ENCODE data around the gene DOCK2. TPM values are rescaled to one million over a fixed set of nuclear protein-coding genes. Genes with fewer than 3 reads are reported as not detected.
"Not testable (repeated sequence)": the region's sequence is repeated elsewhere in the genome, so short reads cannot be mapped to it uniquely, and the experiment has no call there.

The DOCK2 gene
- total RNA-seq, 1 donor from 2014 or later, result 214 TPM

DNA sequence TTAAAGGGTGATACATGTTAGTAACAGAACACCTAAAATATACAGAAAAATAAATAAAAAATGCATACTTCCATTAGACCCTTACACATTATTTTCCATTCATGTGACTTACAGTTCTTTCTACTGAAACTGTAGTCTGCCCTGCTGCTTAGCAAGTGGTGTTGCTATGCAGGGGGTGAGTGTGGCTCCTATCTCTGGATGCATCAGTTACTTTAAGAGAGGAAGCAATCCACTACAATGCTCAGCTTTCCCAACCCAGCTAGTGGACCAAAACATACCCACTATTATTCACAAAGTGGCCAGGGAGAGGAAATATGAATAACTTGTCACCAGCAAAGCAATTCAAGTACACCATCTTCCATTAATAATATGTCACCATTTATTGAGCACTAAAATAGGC lies 121.8 kb downstream of the DOCK2 start:
- no peaks in the 10 kb centered on the region for H3K27me3 Mint-ChIP-seq (ENCODE audit: insufficient read depth)
- intact Hi-C loops (cut with micrococcal nuclease), result no loop called here
- H3K4me1 Mint-ChIP-seq (ENCODE audit: low read depth), result peaks cover 1% of the 10 kb centered on the region
- H3K9me3 Mint-ChIP-seq, result no peaks in the 10 kb centered on the region
- no peak overlapping the region for H3K27ac Mint-ChIP-seq
- peaks cover 26% of the 10 kb centered on the region for H3K36me3 Mint-ChIP-seq (ENCODE audit: low read depth)
- no peak overlapping the region for H3K4me3 Mint-ChIP-seq
- DNase-seq (ENCODE audit: low spot score), result no peak

DNA sequence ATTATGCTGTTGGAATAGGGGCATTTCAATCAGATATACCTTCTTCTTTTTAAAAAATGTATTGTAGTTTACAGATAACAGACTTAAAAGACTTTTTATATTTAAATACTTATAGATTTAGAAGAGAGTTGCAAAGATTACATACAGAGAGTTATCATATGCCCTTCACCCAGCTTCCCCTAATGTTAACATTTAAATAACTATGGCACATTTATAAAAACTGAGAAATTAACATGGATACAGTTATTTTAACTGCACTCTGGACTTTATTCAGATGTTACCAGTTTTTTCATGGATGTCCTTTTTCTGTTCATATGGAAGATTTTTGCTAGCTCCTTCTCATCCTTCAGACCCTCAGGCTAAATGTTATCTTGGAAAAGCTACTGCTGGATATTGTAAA lies 123.2 kb downstream of the DOCK2 start:
- intact Hi-C loops (cut with micrococcal nuclease), result no loop called here
- H3K27ac Mint-ChIP-seq, result no peak overlapping the region
- no peak overlapping the region for H3K4me3 Mint-ChIP-seq
- H3K36me3 Mint-ChIP-seq (ENCODE audit: low read depth), result peaks cover 34% of the 10 kb centered on the region
- no peaks in the 10 kb centered on the region for H3K27me3 Mint-ChIP-seq (ENCODE audit: insufficient read depth)
- no peaks in the 10 kb centered on the region for H3K4me1 Mint-ChIP-seq (ENCODE audit: low read depth)
- H3K9me3 Mint-ChIP-seq, result no peaks in the 10 kb centered on the region
- DNase-seq (ENCODE audit: low spot score), result no peak

DNA sequence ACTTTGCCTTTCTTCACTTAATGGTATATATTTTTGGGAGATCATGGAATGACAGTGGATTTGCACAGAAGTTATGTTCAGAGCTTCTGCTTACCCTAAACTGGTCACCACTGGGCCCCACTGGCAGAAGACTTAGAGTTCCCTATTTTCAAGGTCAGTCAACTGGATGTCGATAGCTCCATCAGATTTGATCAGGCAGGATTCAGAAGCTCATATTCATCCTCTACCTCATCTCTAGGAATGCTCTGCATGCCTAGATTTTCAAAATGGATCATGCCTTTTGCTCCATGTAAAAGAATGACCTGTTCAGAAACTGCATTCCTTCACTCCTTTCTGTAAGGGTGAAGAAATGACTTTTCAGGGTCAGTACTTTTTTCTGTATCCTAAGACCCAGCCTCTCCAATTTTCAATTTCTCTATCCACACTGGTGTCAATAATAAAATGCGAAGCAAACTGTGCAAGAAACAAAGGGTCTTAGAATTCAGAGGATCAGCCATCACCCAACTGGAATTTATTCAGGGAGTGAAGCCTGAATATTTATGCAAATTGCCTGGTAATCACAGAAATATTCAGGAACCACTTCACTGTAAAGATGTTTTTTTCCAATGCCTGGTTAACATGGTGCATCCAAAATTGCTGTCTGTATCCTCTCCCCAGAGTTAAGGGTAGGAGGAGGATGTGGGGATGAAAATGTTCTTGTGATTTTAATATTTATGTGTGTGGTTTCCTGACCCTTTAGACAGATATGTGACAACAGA lies 125.4 kb downstream of the DOCK2 start:
- no peaks in the 10 kb centered on the region for H3K27me3 Mint-ChIP-seq (ENCODE audit: insufficient read depth)
- no peak overlapping the region for H3K27ac Mint-ChIP-seq
- intact Hi-C loops (cut with micrococcal nuclease), result no loop called here
- no peak overlapping the region for H3K4me3 Mint-ChIP-seq
- no peaks in the 10 kb centered on the region for H3K4me1 Mint-ChIP-seq (ENCODE audit: low read depth)
- H3K9me3 Mint-ChIP-seq, result no peaks in the 10 kb centered on the region
- no peak for DNase-seq (ENCODE audit: low spot score)
- H3K36me3 Mint-ChIP-seq (ENCODE audit: low read depth), result peaks cover 46% of the 10 kb centered on the region

DNA sequence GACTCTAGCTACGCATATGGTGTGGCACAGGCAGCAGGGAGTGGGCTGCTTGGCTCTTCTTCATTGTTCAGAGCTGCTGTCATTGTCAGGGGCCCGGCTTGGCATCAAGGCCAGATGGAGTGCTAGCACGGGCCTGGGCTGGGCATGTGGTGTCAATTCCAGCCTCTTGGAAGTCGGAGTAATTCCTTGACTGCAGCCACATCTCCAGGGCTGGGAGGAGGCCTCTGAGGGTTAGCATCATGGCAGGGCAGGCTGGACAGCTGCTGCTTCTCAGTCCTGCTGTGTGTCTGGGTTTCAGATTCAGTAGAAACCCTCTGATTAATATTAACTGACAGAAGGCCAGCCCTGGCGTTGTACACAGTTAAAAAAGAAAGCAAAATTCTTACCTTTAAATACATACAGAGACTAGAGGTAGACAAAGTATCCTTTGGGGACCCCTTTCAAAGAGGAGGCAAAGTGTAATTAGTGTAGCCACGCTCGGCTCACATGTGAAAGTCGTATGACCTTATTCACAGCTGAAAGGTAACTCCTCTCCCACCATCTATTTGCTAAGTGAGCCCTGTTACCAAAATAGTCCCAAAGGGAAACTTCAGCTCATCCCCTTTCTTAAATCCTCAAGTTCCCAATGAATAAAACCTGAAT lies 126.4 kb downstream of the DOCK2 start:
- Mint-ChIP-seq H3K27ac (peak overlapping the region; percentile 46), H3K4me3 (no peak overlapping the region), H3K9me3 (no peaks in the 10 kb centered on the region), H3K27me3 (ENCODE audit: insufficient read depth) (no peaks in the 10 kb centered on the region), H3K36me3 (ENCODE audit: low read depth) (peaks cover 45% of the 10 kb centered on the region), H3K4me1 (ENCODE audit: low read depth) (no peaks in the 10 kb centered on the region)
- DNase-seq (ENCODE audit: low spot score), result no peak
- intact Hi-C loops (cut with micrococcal nuclease), result no loop called here

DNA sequence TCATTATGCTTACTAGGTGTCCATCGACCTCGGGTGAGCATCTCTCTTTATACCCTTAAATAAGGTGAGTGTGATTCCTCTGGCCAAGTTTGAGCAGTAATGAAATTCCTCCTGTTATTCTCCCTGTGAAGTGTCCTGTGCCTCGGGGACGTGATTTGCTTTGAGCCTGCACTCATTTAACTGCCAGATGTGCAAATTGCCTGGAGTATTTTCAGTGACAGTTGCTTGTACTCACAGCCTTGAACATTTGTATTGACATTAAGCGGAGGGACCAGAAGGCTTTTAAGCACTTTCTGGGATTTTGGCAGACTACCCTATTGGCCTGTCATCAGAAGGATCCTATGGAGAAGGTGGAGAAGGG lies 126.9 kb downstream of the DOCK2 start:
- intact Hi-C loops (cut with micrococcal nuclease), result no loop called here
- H3K36me3 Mint-ChIP-seq (ENCODE audit: low read depth), result peaks cover 45% of the 10 kb centered on the region

DNA sequence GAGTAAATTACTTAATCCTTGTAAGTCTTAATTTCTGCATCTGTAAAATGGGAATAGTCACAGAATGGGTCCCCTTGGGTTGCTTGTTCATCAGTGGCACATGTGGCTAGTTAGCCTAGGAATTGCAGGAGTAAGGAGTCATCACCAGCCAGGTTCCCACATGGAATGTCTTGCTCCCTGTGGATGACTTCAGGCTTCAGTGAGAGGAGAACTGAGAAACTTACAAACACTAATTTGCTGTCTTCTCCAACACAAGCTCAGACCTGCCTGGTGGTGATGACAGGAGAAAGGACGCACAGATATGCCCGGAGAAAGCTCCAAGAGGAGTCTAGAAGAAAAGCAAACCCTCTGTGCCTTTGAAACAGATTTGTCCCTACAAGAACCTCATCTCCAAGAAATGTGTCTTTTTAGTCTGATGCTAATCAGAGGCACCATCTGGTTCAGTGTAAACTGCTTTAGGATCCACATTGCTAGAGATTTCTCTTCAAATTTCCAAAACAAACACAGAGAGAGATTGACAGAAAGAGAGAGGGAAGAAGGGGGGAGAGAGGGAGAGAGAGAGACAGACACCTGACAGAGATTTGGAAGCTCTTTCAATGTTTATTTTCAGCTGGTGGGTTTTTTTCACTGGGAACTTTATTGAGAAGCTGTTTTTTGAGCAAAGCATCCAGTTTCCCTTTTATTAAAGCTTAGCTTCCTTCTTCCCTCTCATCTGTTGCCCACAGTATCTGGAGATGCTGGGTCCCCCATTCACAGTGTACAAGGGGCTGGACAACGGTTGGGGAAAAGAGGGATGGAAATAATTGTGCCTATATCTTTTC lies 128.3 kb downstream of the DOCK2 start:
- Mint-ChIP-seq H3K27ac (no peak overlapping the region), H3K36me3 (ENCODE audit: low read depth) (peaks cover 41% of the 10 kb centered on the region), H3K9me3 (no peaks in the 10 kb centered on the region), H3K4me3 (no peak overlapping the region), H3K27me3 (ENCODE audit: insufficient read depth) (no peaks in the 10 kb centered on the region), H3K4me1 (ENCODE audit: low read depth) (no peaks in the 10 kb centered on the region)
- no peak for DNase-seq (ENCODE audit: low spot score)
- intact Hi-C loops (cut with micrococcal nuclease), result no loop called here

More for the DNA sequence above, 126.9 kb downstream of the DOCK2 start:
- Mint-ChIP-seq H3K4me1 (ENCODE audit: low read depth) (no peaks in the 10 kb centered on the region), H3K9me3 (no peaks in the 10 kb centered on the region), H3K27ac (no peak overlapping the region), H3K27me3 (ENCODE audit: insufficient read depth) (no peaks in the 10 kb centered on the region), H3K4me3 (no peak overlapping the region)
- DNase-seq (ENCODE audit: low spot score), result no peak

DNA sequence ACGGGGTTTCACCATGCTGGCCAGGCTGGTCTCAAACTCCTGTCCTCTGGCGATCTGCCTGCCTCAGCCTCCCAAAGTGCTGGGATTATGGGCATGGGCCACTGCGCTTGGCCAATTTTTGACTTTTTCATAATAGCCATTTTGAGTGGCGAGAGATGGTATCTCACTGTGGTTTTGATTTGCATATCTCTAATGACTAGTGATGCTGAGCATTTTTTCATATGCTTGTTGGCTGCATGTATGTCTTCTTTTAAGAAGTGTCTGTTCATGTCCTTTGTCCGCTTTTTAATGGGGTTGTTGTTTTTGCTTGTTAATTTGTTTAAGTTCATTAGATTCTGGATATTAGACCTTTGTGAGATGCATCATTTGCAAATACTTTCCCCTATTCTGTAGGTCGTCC lies 129.9 kb downstream of the DOCK2 start:
- peaks cover 36% of the 10 kb centered on the region for H3K36me3 Mint-ChIP-seq (ENCODE audit: low read depth)
- H3K4me3 Mint-ChIP-seq; DNase-seq (ENCODE audit: low spot score); H3K27me3 Mint-ChIP-seq (ENCODE audit: insufficient read depth); H3K9me3 Mint-ChIP-seq; H3K27ac Mint-ChIP-seq; H3K4me1 Mint-ChIP-seq (ENCODE audit: low read depth); intact Hi-C loops (cut with micrococcal nuclease): not testable (repeated sequence)

DNA sequence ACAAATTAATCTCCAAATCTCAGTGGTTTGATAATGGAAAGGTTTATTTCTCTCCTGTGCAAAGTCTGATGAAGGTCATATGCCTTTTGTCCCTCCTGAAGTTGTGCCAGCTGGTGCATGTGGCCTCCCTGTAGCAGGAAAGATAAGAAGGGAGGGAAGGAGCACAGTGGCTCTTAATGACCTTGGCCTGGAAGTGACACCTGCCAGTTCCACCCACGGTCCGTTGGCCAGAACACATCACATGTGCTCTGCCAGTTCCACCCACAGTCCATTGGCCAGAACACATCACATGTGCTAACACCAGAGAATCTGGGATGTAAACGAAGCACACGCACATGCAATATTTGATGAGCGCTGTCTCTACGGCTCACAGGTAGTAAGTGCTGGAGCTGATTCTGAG lies 130.9 kb downstream of the DOCK2 start:
- peaks cover 38% of the 10 kb centered on the region for H3K36me3 Mint-ChIP-seq (ENCODE audit: low read depth)
- no peak for DNase-seq (ENCODE audit: low spot score)
- H3K4me1 Mint-ChIP-seq (ENCODE audit: low read depth), result no peaks in the 10 kb centered on the region
- intact Hi-C loops (cut with micrococcal nuclease), result no loop called here
- no peaks in the 10 kb centered on the region for H3K9me3 Mint-ChIP-seq
- no peak overlapping the region for H3K4me3 Mint-ChIP-seq
- no peak overlapping the region for H3K27ac Mint-ChIP-seq
- no peaks in the 10 kb centered on the region for H3K27me3 Mint-ChIP-seq (ENCODE audit: insufficient read depth)

DNA sequence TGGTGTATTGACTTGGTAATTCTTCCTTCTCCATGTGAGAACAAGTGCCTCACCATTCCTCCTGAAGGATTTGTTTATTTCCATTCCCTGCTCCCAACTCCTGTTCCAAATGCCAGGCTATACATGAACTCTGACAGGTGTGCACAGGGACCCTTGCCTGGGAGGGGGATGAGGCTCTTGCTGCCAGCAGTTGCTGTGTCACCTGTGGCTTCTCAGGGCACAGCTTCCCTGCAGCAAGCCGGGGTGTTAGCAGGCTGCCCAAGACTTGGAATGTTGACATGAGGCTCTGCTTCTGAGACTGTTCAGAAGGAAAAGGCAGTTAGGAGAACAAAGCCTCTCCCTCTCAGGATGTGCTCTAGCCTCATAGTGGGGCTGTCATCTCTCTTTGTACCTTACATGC lies 131.3 kb downstream of the DOCK2 start:
- no peak overlapping the region for H3K4me3 Mint-ChIP-seq
- H3K4me1 Mint-ChIP-seq (ENCODE audit: low read depth), result no peaks in the 10 kb centered on the region
- no peaks in the 10 kb centered on the region for H3K27me3 Mint-ChIP-seq (ENCODE audit: insufficient read depth)
- peaks cover 38% of the 10 kb centered on the region for H3K36me3 Mint-ChIP-seq (ENCODE audit: low read depth)
- no peaks in the 10 kb centered on the region for H3K9me3 Mint-ChIP-seq
- intact Hi-C loops (cut with micrococcal nuclease), result no loop called here
- no peak overlapping the region for H3K27ac Mint-ChIP-seq
- DNase-seq (ENCODE audit: low spot score), result no peak

DNA sequence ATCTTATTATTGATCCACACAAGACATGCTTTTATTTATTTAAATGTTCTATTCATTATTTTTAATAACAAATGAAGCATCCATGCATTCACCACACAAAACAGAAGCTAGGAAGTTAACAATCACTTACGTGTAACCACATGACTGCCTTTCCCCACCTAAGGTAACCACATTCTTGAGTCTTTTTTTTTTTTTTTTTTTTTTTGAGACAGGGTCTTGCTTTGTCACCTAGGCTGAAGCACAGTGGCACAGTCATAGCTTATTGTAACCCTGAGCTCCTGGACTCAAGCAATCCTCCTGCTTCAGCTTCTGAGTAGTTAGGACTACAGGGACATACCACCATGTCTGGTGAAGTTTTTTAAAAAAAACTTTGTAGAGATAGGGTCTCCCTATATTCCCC lies 133.0 kb downstream of the DOCK2 start:
- intact Hi-C loops (cut with micrococcal nuclease), result no loop called here
- no peak overlapping the region for H3K27ac Mint-ChIP-seq
- H3K9me3 Mint-ChIP-seq, result no peaks in the 10 kb centered on the region
- H3K4me3 Mint-ChIP-seq, result no peak overlapping the region
- DNase-seq (ENCODE audit: low spot score), result no peak
- no peaks in the 10 kb centered on the region for H3K4me1 Mint-ChIP-seq (ENCODE audit: low read depth)
- no peaks in the 10 kb centered on the region for H3K27me3 Mint-ChIP-seq (ENCODE audit: insufficient read depth)
- H3K36me3 Mint-ChIP-seq (ENCODE audit: low read depth), result peaks cover 35% of the 10 kb centered on the region

DNA sequence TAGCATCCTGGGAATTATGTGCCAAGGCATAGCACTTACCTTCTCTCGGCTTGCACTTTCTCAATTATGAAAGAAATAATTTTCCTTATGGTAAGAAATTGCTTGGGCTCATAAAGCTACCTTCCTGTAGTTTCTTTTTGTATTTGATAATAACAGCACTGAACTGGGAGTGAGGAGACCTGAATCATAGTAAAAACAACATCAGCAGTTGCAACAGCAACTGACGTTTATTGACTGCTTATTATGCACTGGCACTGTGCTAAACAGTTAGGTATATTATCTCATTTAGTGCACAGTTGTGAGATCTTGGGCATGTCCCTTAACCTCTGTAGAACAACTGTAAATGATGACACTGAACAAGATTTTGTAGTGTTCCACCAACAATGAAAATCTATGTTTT lies 135.2 kb downstream of the DOCK2 start:
- no peak overlapping the region for H3K4me3 Mint-ChIP-seq
- H3K4me1 Mint-ChIP-seq (ENCODE audit: low read depth), result no peaks in the 10 kb centered on the region
- H3K9me3 Mint-ChIP-seq, result no peaks in the 10 kb centered on the region
- H3K36me3 Mint-ChIP-seq (ENCODE audit: low read depth), result peaks cover 25% of the 10 kb centered on the region
- DNase-seq (ENCODE audit: low spot score), result no peak
- intact Hi-C loops (cut with micrococcal nuclease), result no loop called here
- H3K27me3 Mint-ChIP-seq (ENCODE audit: insufficient read depth), result no peaks in the 10 kb centered on the region
- H3K27ac Mint-ChIP-seq, result no peak overlapping the region

DNA sequence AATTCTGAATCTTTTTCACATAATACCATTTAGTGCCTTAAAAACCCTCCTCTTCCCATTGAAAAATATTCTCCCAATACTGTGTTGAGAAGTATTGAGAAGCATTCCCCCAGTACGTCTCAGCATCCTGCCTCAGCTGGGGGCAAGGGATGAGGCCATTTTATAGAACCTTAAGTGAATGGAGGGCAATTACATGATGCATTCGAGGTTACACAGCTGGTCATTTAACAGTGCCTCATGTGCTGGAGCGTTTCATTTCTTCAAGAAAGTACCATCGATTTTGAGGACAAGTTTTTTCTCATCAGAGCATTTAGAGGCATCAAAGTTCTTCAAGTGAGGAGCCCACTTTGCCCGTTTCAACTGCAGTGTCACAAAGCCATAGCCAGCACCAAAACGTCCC lies 135.6 kb downstream of the DOCK2 start:
- Mint-ChIP-seq H3K36me3 (ENCODE audit: low read depth) (peaks cover 22% of the 10 kb centered on the region), H3K27ac (no peak overlapping the region), H3K27me3 (ENCODE audit: insufficient read depth) (no peaks in the 10 kb centered on the region), H3K4me3 (no peak overlapping the region), H3K9me3 (no peaks in the 10 kb centered on the region), H3K4me1 (ENCODE audit: low read depth) (peaks cover under 1% of the 10 kb centered on the region)
- intact Hi-C loops (cut with micrococcal nuclease), result no loop called here
- DNase-seq (ENCODE audit: low spot score), result no peak

DNA sequence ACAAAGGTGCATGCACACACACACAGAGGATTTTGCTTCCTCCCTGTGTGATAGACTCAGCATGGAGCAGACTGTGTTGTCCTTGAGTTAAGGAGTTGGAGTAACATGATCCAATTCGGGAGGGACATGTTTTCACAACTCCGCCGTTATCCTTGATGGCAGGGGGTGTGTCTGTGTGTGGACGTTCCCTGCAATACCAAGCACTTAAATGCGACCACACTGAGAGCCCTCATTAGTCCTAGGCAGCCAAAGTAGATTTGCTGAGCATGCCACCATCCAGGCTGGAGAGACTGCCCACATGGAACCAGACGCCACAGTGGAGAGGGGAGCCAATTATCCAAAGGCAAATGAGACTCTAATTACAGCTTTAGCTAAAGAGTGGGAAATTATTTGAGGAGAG lies 140.1 kb downstream of the DOCK2 start:
- Mint-ChIP-seq H3K27me3 (ENCODE audit: insufficient read depth) (no peaks in the 10 kb centered on the region), H3K9me3 (no peaks in the 10 kb centered on the region), H3K4me1 (ENCODE audit: low read depth) (peaks cover 34% of the 10 kb centered on the region), H3K36me3 (ENCODE audit: low read depth) (peaks cover 20% of the 10 kb centered on the region), H3K27ac (no peak overlapping the region), H3K4me3 (no peak overlapping the region)
- no peak for DNase-seq (ENCODE audit: low spot score)
- intact Hi-C loops (cut with micrococcal nuclease), result no loop called here
